HG03439 (cell line): ENCODE measurements around the gene DDX28.

Experiments used
- ATAC-seq: cut with Tn5 transposase; IDR thresholded peaks from one replicate; pipeline ENCODE4 v1.9.1; 2021; ENCODE audit warnings: mild to moderate bottlenecking, moderate library complexity; ENCODE audit not compliant: unreplicated experiment

DDX28 gene, protein sequence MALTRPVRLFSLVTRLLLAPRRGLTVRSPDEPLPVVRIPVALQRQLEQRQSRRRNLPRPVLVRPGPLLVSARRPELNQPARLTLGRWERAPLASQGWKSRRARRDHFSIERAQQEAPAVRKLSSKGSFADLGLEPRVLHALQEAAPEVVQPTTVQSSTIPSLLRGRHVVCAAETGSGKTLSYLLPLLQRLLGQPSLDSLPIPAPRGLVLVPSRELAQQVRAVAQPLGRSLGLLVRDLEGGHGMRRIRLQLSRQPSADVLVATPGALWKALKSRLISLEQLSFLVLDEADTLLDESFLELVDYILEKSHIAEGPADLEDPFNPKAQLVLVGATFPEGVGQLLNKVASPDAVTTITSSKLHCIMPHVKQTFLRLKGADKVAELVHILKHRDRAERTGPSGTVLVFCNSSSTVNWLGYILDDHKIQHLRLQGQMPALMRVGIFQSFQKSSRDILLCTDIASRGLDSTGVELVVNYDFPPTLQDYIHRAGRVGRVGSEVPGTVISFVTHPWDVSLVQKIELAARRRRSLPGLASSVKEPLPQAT

GRCh38 chr16:68022728-68023537, at the start of gene DDX28, which contains the start of gene DUS2:
Gene DDX28 (minus strand): TSS chr16:68023232. CDS start chr16:68023202, 30 bp downstream.
Gene DUS2 (plus strand): TSS chr16:68023284. CDS start chr16:68038024, 14,740 bp downstream.
- peak; percentile 86 for ATAC-seq

DNA sequence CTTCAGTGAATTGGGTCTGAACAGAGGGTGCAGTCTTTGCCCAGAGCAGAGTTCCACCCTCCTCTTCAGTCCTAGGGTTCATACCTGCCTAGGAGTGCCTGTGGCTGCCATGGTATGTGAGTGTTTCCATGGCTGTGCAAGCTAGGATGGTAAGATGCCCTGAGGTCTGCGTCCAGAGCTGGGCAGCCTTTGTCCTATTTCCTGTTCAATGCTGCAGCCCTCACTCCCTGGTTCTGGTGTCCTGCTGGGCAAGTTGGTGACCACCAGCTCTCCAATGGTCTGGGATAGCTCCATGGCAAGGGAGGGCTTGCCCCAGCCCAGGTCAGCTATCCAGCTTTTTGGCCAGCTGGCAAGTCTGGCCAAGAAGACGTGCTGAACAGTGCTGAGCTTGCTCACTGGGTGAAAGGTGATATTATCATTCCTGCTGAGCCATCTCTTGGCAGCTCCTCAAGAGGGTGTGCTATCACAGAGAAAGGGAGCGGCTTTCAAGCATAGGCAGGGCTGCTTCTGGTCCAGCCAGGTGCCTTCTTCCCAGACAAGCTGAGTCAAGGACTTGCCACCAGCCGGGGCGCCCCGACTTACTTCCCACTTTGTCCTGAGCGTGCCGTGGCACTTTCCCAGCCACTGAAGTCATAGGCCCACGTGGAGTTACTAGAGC, 49.1 kb upstream of the DDX28 start:
- ATAC-seq: no peak

DNA sequence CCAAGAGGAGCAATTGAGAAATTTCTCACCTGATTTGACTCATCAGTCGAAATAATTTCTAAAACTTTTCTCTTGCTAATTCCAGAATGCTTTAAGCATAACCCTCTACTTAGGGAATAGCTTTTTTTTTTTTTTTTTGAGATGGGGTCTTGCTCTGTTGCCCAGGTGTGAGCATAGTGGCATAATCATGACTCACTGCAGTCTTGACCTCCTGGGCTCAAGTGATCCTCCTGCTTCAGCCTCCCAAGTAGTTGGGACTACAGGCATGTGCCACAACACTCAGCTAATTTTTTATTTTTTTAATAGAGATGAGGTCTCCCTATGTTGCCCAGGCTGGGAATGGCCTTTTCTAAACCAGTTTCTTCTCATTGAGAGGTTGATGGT, 48.5 kb upstream of the DDX28 start:
- ATAC-seq: no peak

DNA sequence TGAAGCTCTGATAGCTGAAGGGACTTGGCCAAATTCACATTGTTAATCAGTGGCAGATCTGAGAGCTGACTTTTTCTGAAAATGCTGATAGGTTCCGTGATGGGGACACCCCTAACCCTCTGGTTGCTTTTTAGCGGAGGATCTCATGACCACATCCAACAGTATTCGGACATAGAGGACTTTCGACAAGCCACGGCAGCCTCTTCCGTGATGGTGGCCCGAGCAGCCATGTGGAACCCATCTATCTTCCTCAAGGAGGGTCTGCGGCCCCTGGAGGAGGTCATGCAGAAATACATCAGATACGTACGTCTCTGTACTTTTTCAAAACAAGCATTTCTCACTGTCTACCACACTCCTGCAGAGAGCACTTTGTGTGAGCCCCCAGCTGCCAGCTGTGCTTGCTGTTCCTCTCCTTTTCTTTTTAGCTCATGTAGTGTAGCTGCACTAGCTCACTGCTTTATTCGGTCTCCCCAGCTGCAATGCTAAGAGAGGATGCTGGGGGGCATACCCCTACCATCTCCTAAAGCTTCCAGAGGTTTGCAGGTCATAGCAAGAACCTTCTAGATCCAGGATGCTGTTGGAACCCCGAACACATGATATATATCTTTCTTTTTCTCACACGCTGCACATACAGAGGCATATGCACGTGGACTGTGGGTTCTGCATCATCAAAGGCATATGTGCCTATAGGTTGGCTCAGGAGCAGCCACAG, 47.9 kb upstream of the DDX28 start:
- ATAC-seq: no peak

DNA sequence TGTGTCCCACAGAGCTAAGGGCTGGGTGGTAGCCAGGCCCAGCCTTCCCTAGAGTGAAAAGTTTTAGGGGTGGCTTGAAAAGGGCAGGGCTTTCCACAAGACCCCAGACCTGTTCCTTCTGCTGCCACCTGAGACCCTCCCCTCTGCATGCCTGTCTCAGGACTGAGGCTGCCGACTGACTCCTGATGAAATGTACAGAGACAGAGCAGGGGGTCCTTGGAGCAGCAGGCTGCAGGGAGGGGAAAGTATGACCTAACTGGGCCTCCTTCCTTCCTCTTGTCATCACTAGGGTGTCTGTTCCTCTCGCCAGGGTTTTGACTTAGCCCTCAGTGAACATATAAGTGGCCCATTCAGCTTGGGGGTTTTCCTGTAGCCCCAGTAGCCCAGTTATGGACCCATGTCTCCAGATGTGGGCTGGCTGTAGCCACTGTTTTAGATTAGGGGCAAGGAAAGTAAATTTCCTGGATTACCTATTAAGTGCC, 47.3 kb upstream of the DDX28 start:
- ATAC-seq: no peak

DNA sequence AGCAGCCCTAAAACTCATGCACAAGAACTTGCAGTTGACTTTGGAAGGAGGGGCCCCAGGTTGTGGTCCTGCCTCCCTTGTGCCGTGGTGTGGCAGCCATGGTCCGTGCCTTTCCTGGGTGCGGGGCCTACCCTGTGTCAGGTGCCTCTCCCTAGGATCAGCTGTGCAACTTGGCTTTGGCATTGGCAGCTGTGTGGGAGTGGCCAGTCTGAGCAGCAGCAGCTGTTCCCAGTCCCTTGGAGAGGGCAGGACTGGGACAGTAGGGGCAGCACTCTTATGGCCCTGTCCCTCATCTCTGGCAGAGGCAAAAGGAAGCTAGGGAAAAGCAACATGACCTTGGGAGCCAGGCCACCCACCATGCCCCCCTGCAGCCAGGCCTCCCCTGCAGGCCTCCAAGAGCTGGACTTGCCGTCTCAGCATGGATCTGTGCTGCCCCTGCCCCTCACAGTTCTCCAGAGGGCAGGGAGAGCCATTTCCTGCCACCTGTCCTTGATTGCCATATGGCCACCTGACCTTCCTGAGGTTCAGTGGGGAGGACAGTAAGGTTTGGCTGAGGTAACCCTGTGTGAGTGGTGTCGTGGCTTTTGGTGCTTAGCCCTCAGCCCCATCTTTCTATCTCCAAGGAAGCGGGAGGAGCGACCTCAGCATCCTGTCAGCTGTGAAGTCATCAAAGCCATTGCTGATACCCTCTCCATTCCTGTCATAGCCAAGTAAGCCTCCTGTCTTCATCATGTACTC, 46.6 kb upstream of the DDX28 start:
- ATAC-seq: no peak

DNA sequence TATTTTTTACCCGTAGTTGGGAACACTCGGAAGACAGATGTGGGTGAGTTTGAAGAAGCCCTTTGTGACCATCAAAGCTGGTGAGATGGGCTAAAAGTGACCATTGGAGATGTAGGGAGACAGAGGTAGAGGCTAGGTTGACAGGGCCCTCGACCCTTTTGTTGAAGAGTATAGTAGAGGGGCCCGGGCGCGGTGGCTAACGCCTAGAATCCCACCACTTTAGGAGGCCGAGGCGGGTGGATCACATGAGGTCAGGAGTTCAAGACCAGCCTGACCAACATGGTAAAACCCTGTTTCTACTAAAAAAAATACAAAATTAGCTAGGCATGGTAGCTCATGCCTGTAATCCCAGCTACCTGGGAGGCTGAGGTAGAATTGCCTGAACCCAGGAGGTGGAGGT, 45.9 kb upstream of the DDX28 start:
- ATAC-seq: no peak

DNA sequence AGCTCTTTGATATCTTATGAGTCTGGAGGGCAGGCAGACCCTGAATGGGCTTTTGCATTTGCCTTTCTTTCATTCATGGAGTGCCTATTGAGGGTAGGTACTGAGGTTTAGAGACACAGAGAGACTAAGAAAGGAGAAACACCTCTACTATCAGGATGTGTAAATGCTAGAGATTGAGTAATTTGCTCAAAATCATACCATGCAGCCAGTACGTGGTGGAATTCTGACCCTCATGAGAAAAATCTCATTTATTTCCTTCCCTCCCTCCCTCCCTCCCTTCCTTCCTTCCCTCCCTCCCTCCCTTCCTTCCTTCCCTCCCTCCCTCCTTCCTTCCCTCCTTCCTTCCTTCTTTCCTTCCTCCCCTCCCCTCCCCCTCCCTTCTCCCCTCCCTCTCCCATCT, 43.7 kb upstream of the DDX28 start:
- ATAC-seq: no peak

GRCh38 chr16:68065716-68066305, 42.8 kb upstream of the DDX28 start:
- no peak for ATAC-seq

GRCh38 chr16:68064791-68065365, 41.8 kb upstream of the DDX28 start:
- no peak for ATAC-seq

DNA sequence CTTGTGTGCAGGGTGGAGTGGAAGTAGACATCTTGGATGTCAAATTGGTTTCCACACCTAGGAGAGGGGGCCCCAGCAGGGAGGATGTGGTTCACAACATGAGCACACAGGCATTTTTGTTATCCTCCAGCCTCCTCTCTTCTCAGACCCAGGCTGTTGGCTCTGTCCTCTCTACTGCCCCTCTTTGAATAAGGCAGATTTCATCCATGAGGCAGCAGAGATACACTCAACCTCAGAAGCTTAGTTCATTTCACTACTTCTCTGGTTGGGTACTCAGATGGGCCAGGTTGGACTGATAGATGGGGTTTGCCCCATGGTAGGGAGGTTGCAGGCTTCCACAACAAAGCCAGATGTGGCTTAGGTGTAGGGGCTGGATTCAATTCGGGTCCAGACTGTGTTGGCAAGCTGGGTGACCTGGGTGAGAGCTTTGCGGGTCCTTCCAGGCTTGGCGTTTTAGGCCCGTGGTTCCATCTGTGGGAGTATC, 39.9 kb upstream of the DDX28 start:
- ATAC-seq: no peak

- no peak for ATAC-seq
Measured at GRCh38 chr16:68061396-68061795, 38.4 kb upstream of the DDX28 start.

GRCh38 chr16:68059804-68060203, 36.8 kb upstream of the DDX28 start:
- ATAC-seq: no peak

GRCh38 chr16:68055395-68055794, 32.4 kb upstream of the DDX28 start:
- ATAC-seq: no peak

- ATAC-seq: no peak
Measured at GRCh38 chr16:68049449-68049848, 26.4 kb upstream of the DDX28 start.

- ATAC-seq: no peak
Measured at GRCh38 chr16:68047987-68048386, 25.0 kb upstream of the DDX28 start.

DNA sequence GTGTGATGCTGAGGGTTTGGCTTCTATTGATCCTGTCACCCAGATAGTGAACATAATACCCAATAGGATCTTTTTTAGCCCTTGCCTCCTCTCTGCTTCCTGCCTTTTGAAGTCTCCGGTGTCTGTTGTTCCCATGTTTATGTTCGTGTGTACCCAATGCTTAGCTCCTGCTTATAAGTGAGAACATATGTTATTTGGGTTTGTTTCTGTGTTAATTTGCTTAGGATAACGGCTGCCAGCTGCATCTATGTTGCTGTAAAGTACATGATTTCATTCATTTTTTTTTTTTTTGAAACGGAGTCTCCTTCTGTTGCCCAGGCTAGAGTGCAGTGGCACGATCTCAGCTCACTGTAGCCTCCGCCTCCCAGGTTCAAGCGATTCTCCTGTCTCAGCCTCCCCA, 23.1 kb upstream of the DDX28 start:
- ATAC-seq: no peak

DNA sequence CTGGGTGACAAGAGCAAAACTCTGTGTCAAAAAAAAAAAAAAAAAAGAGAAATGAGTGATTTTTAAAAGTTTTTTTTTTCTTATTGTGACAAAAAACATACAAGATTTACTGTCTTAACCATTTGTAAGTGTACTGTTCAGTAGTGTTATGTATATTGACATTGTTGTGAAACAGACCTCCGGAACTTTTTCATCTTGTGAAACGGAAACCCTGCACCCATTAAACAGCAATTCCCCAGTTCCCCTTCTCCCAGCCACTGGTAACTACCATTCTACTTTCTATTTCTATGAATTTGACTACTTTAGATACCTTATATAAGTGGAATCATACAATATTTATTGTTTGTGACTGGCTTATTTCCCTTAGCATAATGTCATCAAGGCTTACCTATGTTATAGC, 18.8 kb upstream of the DDX28 start:
- ATAC-seq: no peak
